Measurements from ENCODE around the gene WFDC1.

The WFDC1 gene

DNA sequence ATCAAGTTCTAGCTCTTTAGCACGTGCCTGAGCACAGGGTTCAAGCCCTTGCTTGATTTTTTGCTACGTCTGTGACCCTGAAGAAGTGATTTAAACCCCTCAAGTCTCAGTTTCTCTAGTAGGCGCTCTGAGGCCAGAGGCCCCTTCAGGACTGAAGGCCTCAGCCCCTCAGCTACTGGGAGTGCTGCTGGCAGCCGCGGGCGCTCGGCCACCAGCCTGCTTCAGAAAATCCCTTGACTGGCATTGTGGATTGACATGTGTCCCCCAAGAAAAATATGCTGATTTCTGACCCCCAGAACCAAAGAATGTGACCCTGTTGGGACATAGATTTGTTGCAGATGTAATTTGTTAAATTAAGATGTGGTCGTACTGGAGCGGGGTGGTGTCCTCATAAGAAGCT lies 20.2 kb upstream of the WFDC1 start:
- no peak for DNase-seq

DNA sequence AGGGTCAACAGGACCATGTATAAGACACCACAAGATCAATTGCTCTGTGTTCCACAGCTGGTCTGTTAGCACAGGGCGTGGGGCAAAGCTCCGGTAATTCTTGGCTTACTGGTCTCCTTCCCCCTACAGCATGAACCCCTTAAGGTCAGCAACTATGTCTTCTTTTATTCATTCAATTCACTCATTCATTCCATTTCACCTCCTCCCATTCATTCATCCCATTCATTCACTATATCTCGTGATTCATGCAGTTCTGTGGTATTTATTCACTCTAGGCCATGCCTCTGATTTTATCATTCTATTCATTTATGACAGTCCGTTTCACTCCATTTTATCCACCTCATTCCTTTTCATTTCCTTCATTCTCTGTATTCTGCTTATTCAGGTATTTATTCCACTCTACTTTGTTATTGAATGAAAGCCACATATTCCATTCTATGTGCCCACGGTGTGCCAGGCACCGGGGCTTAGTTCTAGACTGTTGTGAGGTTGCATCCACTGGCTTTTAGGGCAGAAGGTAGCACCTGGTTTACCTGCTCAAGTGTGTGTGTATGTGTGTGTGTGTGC lies 19.0 kb upstream of the WFDC1 start:
- DNase-seq, result no peak

DNA sequence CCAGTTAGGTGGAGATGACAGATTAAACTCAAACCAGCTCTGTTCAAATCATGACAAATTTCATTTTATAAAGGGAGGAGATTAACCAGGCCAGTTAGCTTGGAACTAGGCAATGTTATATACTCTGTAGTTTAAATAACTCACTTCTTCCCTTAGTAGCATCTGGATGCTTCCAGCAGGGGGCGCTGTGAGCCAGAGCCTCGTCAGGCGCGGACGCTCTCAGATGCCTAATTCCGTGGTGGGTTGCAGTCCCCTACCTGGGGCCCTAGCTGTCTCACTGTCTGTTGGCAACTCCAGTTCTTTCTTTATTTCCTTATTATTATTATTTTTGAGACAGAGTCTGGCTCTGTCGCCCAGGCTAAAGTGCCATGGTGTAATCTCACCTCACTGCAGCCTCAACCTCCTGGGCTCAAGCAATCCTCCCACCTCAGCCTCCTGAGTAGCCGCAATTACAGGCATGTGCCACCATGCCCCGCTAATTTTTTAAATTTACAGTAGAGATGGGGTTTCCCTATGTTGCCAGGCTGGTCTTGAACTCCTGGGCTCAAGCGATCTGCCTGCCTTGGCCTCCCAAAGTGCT lies 17.3 kb upstream of the WFDC1 start:
- DNase-seq, result peak; percentile 49

DNA sequence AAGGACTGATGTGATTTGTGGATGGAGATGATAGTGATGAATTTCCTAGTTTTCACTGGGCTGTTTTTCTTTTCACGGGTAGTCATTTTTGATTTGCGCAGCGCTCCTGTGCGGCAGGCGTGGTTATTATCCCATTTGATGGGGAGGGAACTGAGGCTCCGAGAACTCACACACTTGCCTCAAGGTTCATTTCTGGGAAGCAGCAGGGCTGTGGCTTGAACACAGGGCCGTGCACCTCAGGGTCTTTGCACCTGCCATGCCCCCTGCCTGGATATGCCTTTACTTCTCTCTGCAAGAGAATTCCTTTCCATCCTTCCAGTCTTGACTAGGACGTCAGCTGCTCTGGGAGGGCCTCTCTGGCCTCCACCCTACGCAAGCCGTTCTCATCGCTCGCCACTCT lies 16.3 kb upstream of the WFDC1 start:
- DNase-seq, result no peak

DNA sequence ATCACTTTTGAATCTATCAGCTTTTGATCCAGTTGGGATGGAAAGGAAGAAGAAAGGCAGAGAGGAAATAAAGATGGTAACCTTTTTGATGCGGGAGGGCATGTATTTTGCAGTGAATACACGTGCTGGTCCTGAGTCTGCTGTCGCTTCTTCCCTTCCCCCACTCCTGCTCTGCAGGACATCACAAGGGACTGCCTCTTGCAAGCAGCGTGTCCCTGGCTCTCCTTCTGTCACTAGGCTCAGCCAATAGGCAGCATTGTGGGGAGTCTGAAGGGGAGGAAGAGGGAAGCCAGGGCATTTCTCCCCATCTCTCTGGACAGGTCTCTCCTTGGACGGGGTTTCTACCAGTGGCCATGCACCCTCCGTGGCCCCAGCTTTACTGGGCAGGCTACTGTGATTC lies 15.7 kb upstream of the WFDC1 start:
- no peak for DNase-seq

DNA sequence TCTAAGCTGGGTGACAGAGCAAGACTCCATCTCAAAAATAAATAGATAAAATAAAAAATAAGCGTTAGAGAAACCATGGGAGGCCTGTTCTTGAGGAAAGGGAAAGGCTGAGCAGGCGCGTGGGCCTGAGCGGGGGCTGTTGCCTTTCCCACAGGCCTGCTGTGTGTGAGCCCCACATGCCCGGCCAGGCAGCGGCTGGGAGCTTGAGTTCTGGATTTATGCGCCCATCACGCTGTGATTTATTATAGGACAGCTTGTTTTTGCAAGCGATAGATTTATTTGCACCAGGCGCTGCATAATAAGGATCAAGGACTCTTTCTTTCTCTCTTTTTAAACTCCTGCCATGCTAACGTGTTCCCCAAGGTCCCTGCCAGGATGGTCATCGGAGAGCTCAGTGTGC lies 14.8 kb upstream of the WFDC1 start:
- DNase-seq, result no peak

DNA sequence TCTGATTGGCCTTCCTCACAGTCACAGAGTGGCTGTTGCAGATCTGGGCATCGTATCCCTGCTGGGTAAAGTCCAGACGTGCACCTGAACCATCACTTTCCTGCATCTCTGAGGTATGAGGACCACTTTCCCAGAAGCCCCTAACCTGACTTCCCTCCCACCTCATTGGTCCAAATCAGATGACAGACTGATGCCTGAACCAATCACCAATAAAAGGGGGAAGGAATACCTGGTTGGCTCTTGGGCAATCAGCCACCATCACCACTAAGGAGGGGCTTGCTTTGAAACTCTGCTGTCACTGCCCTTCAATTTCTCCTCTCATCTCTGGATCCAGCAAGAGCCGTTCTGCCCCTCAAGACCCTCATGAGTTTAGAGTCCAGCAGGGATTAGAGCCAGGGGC lies 13.6 kb upstream of the WFDC1 start:
- no peak for DNase-seq

DNA sequence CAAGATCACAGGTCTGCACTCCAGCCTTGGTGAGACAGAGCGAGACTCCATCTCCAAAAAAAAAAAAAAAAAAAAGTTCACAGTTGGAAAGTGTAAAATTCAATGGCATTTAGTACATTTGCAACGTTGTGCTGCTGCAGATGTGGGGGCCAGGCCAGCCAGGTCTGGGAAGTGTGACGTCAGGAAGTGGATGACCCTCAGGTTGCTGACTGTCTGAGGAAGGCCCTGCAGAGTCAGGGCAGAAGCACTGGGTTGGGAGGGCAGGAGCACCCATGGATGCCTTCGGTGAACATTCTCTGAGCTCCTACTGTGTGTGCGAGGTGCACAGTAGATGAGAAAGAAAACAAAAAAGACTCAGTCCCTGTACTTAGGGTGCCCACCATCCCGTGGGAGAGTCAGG lies 12.1 kb upstream of the WFDC1 start:
- DNase-seq, result no peak

DNA sequence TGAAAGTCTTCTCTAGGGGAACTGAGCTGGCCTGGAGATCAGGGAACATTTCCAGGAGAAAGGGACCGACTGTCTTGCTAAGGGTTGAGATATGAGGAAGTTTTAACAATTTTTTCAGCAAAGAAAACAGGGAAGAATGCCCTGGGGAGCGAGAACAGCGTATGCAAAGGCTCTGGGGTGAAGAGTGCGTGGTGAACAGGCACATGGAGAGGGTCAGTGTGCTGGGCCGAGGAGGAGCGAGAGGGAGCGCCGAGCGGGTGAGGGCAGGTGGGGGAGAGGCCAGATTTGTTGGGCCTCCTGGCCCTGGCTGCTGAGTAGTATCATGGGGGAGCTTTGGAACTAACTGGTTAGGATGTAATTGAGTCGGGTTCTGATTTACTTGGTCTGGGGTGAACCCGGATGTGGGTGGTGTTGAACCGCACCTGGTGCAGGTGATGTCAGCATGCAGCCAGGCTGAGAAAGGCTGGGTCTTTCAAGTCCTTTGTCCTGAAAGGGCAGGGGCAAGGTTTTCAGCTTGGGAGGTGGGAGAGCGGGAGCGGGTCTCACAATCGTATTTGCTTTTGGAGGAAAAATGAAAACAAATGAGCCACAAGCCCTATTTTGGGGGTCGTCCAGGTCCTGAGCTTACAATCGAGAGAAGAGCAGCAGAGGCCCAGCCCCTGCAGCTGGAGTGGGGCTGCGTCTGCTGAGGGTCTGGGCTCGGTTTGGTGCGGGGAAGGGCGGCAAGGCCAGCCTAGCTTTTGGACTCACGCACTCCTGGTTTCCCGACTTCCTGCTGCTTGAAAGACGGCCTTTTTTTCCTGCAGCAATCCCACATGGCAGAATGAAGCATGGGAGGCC lies 11.1 kb upstream of the WFDC1 start:
- DNase-seq, result no peak

DNA sequence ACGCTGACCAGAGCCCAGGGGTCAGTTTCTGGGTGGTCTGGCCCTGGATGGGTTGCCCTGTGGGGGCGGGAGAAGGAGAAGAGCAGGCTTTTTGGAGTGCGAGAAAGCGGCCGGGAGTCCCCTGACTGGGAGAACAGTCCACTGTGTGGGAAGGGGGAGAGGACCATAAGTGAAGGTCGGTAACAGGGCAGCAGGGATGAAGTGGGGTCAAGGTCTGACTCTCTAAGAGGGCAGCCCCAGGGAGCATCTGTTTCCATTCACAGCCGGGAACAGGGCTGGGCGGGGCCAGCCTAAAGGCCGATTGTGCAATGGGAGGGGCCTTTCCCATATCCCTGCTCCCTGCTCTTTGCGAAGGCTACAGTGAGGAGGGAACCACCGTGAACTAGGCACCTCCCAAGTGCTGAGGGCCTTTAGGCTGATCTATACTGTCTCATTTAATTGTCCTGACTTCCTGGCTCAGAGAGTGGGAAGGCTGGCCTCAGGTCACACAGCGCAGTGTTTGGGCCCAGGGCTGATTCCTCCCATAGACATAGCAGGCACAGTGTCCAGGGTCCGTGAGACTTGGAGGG lies 10.4 kb upstream of the WFDC1 start:
- no peak for DNase-seq

DNA sequence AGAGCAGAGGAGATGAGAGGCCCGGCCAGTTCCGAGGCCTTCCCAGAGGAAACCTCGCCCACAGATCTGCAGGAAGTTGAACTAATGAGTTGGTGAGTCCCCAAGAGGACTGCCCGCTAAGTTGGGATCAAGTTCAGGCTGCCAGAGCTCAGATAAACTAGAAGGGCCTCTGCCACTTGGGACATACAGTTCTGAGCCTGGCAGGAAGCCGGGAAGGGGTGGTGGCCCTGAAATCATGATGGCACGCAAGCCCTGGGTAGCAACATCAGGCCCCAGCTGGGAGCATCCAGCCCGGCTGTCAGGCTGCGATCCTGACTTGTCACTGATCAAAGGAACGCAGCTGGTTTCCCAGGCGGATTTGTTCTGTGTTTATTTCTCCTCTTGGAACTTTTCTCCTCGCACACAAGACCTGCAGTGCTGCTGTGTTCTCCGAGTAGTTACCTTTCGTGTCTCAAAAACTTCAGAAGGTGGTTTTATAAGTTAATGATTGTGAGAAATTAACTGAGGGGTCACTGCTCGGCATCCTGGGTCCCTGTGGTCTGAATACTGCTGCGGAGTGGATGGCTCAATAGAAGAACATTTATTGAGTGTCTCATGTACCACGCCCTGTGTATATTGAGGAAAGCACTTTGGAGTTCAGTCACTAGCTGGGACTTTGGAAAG lies 8.0 kb upstream of the WFDC1 start:
- DNase-seq, result no peak

DNA sequence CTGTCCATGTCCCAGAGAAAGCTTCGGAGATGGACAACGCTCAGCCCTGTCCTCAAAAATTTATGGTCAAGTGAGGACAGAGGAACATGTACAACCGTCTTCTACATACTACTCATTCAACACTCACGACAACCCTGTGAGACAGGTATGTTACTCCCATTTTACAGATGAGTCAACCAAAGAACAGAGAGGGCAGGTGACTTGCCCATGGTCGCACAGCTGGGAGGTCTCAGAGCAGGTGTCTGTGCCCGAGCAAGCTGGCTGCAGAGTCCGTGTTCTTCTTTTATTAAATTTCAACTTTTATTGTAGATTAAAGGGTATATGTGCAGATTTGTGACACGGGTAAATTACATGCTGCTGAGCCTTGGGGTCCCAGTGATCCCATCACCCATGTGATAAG lies 5.8 kb upstream of the WFDC1 start:
- no peak for DNase-seq

DNA sequence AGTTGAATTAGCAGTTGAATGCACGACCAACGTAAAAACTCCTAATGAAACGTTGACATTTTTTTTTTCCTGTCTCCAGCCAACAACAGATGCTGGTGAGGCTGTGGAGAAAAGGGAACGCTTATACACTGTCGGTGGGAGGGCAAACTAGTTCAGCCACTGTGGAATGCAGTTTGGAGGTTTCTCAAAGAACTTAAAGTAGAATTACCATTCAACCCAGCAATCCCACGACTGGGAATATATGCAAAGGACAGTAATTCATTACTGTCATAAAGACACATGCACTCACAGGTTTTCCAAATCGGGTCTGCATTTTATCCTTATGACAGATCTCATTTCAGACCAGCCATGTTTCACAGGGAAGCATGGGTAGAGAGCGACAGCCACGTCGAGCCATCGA lies 3.5 kb upstream of the WFDC1 start:
- no peak for DNase-seq

DNA sequence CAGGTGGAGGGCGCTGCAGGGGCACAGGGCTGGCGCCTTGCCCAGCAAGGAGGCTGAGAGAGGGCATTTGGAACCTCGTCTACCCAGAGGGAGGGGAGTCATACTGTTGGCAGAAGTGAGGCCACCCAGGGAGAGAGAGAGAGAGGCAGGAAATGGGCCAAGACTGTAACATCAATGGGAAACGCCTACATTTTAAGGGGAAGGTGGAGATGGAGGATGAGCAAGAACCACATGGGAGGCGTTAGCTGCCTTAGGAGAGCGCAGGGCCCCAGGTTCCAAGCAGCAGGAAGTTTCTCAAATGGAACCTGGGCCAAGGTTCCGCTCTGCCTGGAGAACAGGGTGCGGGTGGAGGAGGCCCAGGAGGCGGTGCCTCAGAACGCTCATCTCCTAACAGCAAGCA lies 2.7 kb upstream of the WFDC1 start:
- no peak for DNase-seq

DNA sequence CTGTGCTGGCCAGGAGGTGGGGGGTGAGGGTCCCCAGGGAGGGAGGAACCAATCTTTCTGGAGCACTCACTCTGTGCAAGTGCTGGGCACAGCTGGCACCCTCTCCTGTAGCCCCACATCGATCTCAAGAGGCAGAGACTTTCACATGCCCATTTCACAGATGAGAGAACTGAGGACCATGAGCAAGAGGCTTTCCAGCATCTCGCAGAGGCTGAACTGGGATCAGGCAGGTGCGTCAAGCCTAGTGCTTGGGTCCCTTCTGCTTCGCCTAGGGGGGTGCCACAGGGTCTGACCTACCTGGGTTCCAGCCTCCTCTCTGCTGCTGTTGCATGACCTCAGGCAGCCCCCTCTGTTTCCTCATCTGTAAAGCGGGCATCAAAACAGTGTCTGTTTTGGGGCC lies 1.3 kb upstream of the WFDC1 start:
- no peak for DNase-seq

DNA sequence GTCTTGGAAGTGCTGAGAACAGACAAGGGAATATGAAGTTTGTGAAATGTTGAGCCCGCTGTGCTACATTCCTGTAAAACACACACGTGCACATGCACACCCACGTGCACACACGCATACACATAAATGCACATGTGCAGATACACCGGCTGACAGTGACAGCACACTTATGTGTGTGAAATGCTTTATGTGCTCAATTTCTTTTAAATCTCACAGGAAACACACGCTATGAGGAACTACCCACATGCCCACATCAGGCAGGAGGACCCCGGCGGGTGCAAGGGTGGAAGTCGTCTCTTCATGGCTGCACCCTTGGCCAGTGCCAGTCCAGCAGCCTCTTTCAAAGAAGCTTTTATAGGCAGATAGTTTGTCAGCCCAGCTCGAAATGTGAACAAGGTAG lies 561 bp upstream of the WFDC1 start:
- peak; percentile 0 for DNase-seq

DNA sequence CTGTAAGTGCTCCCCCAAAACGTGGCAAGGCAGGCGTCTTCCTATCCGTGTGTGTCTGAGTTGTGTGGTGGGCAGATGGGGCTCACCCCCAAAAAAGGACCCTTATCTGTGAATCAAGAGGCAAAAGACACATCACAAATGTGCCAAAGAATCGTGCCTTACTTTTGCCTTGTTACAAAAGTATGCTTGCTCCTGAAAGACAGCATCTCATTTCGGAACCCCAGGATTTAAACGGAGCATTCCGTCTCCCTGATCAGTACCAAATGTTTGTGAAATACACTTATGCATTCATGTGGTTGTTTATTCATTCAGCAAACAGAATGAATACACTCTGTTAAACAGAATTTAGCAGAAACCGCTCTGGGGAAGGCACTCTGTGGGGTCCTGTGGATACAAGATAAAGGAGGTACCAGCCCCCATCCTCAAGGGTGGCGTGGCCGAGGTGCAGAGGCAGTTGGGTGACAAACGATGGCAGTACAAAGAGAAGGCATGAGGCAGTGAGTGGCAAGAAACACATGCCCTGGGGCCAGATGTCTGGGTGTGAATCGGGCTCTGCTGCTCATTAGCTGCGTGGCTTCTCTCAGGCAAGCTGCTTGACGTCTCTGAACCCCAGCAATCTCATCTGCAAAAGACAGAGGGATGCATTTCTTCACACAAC lies 654 bp downstream of the WFDC1 start:
- DNase-seq, result no peak

DNA sequence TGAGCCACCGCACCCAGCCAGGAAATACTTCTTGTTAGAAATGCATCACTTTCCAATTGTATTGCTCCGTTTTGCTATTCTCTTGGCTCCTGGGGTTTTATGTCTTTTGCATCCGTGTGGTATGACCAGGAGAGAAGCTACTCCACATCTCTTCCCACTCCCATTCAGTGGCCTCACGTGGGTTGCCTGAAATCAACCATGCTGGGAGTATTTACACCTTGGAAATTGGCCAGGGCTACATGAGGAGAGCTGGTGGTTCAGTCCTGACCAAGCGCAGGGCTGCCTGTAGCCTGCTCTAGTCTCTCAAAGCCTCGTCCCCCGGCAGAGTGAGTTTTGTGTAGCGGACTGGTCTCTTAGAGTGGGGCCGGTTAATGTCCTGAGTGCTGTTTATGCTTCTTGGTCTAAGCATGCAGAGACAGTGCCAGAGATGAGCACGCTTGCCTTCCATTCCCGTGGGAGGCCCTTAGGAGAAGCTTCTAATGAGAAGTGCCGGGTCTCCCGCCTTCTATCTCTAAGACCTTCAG lies 3.8 kb downstream of the WFDC1 start:
- DNase-seq, result no peak

DNA sequence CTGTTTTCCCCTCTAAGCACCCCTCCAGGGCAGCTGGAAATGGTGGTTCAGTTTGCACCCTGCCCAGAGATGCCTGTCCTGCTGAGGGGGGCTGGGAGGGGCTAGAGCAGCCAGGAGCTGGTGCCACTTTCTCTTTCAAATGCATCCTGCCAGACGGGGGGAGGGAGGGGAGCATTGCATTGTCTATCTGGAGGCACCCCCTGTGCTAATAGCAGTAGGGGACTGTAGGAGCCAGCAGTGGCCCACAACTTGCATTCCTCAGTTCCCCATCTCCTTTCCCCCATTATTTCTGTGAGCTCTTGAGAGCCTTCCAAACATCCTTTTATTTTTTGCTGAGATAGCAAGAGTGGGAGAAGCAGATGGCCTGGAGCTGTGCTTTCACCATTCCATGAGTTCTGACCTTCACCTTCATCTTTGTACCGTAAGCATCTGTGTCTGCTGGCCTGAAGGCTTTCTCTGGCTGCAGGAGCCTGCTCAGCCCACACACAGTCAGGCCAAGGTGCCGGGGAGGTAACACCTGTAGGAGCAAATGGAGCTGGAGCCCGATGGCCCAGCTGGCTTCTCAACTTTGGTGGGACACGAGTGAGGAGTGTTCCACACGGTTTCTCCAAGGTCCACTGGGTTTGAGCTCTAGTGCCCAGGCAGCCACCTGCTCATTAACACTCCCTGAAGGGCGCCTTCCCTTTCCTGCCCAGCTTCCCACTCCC lies 5.2 kb downstream of the WFDC1 start:
- no peak for DNase-seq

DNA sequence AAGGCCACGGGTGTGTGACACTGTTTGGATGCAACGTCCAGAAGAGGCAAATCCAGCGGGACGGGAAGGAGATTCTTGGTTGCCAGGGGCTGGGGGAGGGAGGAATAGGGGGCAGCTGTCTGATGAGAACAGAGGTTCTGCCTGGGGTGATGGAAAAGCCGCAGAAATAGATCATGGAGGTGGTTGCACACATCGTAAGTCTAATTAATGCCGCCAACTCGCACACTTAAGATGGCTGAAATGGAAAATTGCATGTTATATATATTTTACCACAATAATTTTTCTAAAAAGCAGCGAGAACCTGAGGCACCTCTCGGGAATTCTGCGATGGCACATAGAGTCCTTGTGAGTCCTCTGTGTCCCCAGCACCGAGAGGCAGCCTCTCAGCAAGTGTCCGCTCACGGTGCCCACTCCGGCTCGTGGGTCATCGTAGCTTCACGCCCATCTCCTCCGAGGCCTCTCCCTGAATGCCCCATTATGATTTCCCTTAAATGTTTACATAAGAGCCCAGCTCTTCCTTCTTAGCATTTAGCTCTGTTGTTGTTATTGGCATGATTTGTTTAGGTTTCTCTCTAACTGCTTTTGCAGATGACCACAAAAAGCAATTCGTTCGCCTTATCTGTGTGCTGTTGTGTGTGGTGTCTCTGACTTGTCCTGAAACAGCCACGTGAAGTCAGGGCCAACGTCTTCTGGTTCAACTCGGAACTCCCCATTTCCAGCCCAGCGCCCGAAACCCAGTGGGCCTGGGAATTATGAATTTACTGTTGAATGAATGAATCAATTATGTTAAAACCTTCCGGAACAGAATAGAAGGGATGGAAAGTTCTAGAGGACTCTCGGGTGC lies 7.7 kb downstream of the WFDC1 start:
- no peak for DNase-seq

DNA sequence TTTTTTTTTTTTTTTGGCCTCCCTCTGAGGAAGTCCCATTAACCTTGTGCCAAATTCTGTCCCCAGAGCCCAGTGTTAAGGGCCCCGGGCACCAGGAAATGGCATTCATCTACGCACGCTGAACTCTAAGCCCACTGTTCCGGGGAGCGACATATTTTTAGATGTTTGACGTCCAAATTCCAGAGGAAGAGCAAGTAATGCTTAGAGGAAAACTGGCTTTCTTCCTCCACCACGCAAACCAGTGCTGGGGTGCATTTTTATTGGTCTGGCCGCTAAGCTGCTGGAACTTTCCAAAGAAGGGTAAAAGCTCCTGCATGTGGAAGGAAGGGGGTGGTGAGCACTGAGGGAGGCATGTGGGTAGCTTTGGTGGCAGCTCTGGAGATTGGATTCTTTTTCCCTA lies 8.3 kb downstream of the WFDC1 start:
- DNase-seq, result no peak

Data from inflammatory macrophage treated with lipopolysaccharide for 4 hours (primary cell).